Ovary (tissue), 9 donors: ENCODE data around the gene DCDC2C. TPM values are rescaled to one million over a fixed set of nuclear protein-coding genes. Genes with fewer than 3 reads are reported as not detected.

Experiments used
- DNase-seq, 5 donors: peaks; one replicate each; pipeline ENCODE4 v3.0.0-alpha.2; 2019 to 2020
- H3K27ac ChIP-seq, 2 donors: fragments of 200-600 bp; one replicate each; pipeline versions ENCODE4 v1.5.1 to v1.8.0; 2019 to 2022
- H3K27me3 ChIP-seq: fragments of 200-600 bp; one replicate; pipeline ENCODE4 v1.8.0; 2022
- H3K36me3 ChIP-seq: fragments of 200-600 bp; sonication (generic); one replicate; pipeline ENCODE4 v1.5.1; 2019
- H3K4me1 ChIP-seq: one replicate; pipeline ENCODE4 v1.8.1; 2013; ENCODE audit warnings: mild to moderate bottlenecking, moderate library complexity; ENCODE audit not compliant: insufficient read depth
- H3K4me3 ChIP-seq: fragments of 200-600 bp; sonication (generic); one replicate; pipeline ENCODE4 v1.5.1; 2017
- H3K9me3 ChIP-seq, 2 donors: fragments of 200-600 bp in 1 of 2; sonication (generic) in 1 of 2; one replicate each; pipeline versions ENCODE4 v1.5.1 to v1.8.1; 2013 to 2019; ENCODE audit warnings: mild to moderate bottlenecking in 1 of 2, moderate library complexity in 1 of 2
- EP300 ChIP-seq: sonication (generic); formaldehyde crosslinking; IDR thresholded peaks from one replicate; pipeline ENCODE4 v1.6.1; 2017; ENCODE audit warnings: antibody characterized with exemption
- POLR2A ChIP-seq: fragments of 450-650 bp; IDR thresholded peaks from one replicate; pipeline ENCODE4 v1.6.1; 2017; ENCODE audit warnings: antibody characterized with exemption, mild to moderate bottlenecking, moderate library complexity
- WGBS, 3 donors: extraction: QIAGEN DNeasy Blood & Tissue Kit in 1 of 3; methylation state at CpG; one replicate each; pipeline versions ENCODE4 v1.1.5 to v1.1.7; 2013 to 2017; 5-methylcytosine and 5-hydroxymethylcytosine counted together
- intact Hi-C, 4 donors: fragments of 100-400 bp; cut with DNase I; formaldehyde crosslinking; loops; one replicate each; pipeline versions ENCODE4 v1.11.0 to v1.15.1; 2022 to 2023
- polyA plus RNA-seq, 2 donors: library from polyadenylated mRNA; stranded (reverse); fragments of 200-250 nt in 1 of 2; fragments of 350-450 nt in 1 of 2; fragmentation: Illumina TruSeq in 1 of 2; extraction: RNeasy Lipid Tissue Mini Kit (QIAGEN cat#74804) in 1 of 2; gene quantifications; one replicate each; pipeline ENCODE4 v1.2.3, GENCODE V29; 2013 to 2014
- total RNA-seq, 7 donors: library from RNA; depleted of rRNA in 2 of 7; stranded (reverse); fragments of >200 nt in 2 of 7; fragmentation: NEBNext Ultra II Directional in 3 of 7; extraction: Animal tissue kit (Norgen Biotek cat#: 25700) in 3 of 7; gene quantifications; one replicate each; pipeline versions ENCODE4 v1.1.0 to v1.2.4, GENCODE V29; 2016 to 2023
- TF ChIP-seq, protein P1 (sequence below), 3 donors: fragments of 450-650 bp in 2 of 3; fragments of 200-600 bp in 1 of 3; IDR thresholded peaks; one replicate each; pipeline versions ENCODE4 v1.5.1 to v1.8.0; 2016 to 2022; ENCODE audit warnings: antibody characterized with exemption in 3 of 3, mild to moderate bottlenecking in 1 of 3
- donor health status: DM: no; HTN: no; CAD: no; lungs with moderate emphysema.
- donor health status: DM: no; HTN: no; CAD: no.
- donor health status: Bipolar disorder and iron deficiency.
- donor health status: DM: yes; HTN: yes; CAD: no.
- donor health status: DM: no; HTN: no; CAD: no.
- donor health status: DM: yes; HTN: yes; CAD: no.

The DCDC2C gene
- total and polyA plus RNA-seq, 9 donors = 0.11 to 0.95 (median 0.42) TPM; not detected in 6

- no peak for TF ChIP-seq POLR2A
- no peak for TF ChIP-seq EP300
- TF ChIP-seq, protein P1, sequence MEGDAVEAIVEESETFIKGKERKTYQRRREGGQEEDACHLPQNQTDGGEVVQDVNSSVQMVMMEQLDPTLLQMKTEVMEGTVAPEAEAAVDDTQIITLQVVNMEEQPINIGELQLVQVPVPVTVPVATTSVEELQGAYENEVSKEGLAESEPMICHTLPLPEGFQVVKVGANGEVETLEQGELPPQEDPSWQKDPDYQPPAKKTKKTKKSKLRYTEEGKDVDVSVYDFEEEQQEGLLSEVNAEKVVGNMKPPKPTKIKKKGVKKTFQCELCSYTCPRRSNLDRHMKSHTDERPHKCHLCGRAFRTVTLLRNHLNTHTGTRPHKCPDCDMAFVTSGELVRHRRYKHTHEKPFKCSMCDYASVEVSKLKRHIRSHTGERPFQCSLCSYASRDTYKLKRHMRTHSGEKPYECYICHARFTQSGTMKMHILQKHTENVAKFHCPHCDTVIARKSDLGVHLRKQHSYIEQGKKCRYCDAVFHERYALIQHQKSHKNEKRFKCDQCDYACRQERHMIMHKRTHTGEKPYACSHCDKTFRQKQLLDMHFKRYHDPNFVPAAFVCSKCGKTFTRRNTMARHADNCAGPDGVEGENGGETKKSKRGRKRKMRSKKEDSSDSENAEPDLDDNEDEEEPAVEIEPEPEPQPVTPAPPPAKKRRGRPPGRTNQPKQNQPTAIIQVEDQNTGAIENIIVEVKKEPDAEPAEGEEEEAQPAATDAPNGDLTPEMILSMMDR (IDR thresholded peaks at IDR 0.05) = no peak
- no peaks in the 10 kb centered on the region for H3K36me3 ChIP-seq
- intact Hi-C loops = no loop called here
- no peak overlapping the region for H3K4me3 ChIP-seq
- no peaks in the 10 kb centered on the region for H3K9me3 ChIP-seq
- H3K27ac ChIP-seq = no peak overlapping the region
- peaks cover 17% of the 10 kb centered on the region for H3K4me1 ChIP-seq
- DNase-seq = peak in 1 of 5 donors; percentile 7
- 61 to 80% (median 75%) methylated on average over 3 of the region's 3 CpGs for WGBS, 3 donors
- H3K27me3 ChIP-seq = no peaks in the 10 kb centered on the region
These were observed 42.2 kb upstream of the DCDC2C start for GRCh38 chr2:3661149-3661660.

DNA sequence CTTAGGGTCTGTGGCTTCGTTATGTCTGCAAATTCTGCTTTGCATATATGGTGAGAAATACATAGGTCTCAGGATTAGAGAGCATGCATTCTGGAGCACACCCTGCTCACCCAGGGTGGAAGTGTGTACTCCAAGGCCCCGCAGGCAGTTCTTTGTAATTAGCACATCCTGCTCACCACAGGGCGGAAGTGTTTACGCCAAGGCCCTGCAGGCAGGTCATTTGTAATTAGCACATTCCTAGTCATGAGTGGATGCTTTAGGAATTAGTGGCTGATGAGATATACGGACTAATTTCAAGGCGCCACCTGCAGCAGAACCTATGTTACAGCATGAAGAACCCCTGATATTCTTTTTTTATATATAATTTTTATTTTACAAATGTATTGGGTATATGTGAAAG lies 41.1 kb upstream of the DCDC2C start:
- no peaks in the 10 kb centered on the region for H3K27me3 ChIP-seq
- intact Hi-C loops = no loop called here
- H3K4me3 ChIP-seq = no peak overlapping the region
- 84 to 95% (median 91%) methylated on average over 6 of the region's 6 CpGs for WGBS, 3 donors
- H3K4me1 ChIP-seq = peaks cover 11% of the 10 kb centered on the region
- DNase-seq = peak in 2 of 5 donors; percentile 5 to 10
- H3K9me3 ChIP-seq = no peaks in the 10 kb centered on the region
- H3K27ac ChIP-seq = no peak overlapping the region
- no peaks in the 10 kb centered on the region for H3K36me3 ChIP-seq
- TF ChIP-seq EP300 (no peak), POLR2A (no peak)
- TF ChIP-seq, protein P1 (IDR thresholded peaks at IDR 0.05) = no peak

- DNase-seq = no peak
- TF ChIP-seq POLR2A = no peak
- no peak for TF ChIP-seq EP300
- TF ChIP-seq, protein P1 (IDR thresholded peaks at IDR 0.05) = no peak
- Histone ChIP-seq H3K27ac (no peak overlapping the region), H3K27me3 (no peaks in the 10 kb centered on the region), H3K36me3 (no peaks in the 10 kb centered on the region), H3K9me3 (no peaks in the 10 kb centered on the region), H3K4me1 (peaks cover 5% of the 10 kb centered on the region), H3K4me3 (no peak overlapping the region)
- 32 to 51% (median 42%) methylated on average over 3 of the region's 3 CpGs for WGBS, 3 donors
- intact Hi-C loops = no loop called here
These were observed 39.3 kb upstream of the DCDC2C start for GRCh38 chr2:3664118-3664517.

- DNase-seq = no peak
- peaks cover 2% of the 10 kb centered on the region for H3K4me1 ChIP-seq
- intact Hi-C loops = no loop called here
- no peaks in the 10 kb centered on the region for H3K9me3 ChIP-seq
- TF ChIP-seq, protein P1 (IDR thresholded peaks at IDR 0.05) = no peak
- no peak for TF ChIP-seq EP300
- TF ChIP-seq POLR2A = no peak
- H3K4me3 ChIP-seq = no peak overlapping the region
- no peaks in the 10 kb centered on the region for H3K27me3 ChIP-seq
- H3K36me3 ChIP-seq = no peaks in the 10 kb centered on the region
- WGBS, 3 donors = 17 to 51% (median 19%) methylated on average over 8 of the region's 8 CpGs
- H3K27ac ChIP-seq = no peak overlapping the region
These were observed 38.5 kb upstream of the DCDC2C start for GRCh38 chr2:3664925-3665324.
